ENCODE data around the gene CSH1. TPM values are rescaled to one million over a fixed set of nuclear protein-coding genes. Genes with fewer than 3 reads are reported as not detected.
"Not testable (repeated sequence)": the region's sequence is repeated elsewhere in the genome, so short reads cannot be mapped to it uniquely, and the experiment has no call there.

Gene CSH1
- total and polyA plus RNA-seq, 4 donors = not detected

DNA sequence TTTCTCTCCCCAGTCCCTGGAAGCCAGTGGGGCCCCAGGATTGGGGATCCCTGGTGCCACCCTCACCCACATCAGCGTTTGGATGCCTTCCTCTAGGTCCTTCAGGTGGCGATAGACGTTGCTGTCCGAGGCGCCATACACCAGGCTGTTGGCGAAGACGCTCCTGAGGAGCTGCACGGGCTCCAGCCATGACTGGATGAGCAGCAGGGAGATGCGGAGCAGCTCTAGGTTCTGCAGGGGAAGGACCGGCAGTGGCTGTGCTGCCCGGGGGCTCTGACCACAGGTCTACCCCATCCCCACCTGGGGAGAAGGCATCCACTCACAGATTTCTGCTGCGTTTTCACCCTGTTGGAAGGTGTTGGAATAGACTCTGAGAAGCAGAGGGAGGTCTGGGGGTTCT, 15.7 kb downstream of the CSH1 start:
- Histone ChIP-seq H3K9me3 (ENCODE audit: control insufficient read depth in 4 of 4, low read length in 3 of 4) (no peaks in the 10 kb centered on the region), H3K27ac (ENCODE audit: low read depth in 1 of 2, low read length in 2 of 2) (no peak overlapping the region), H3K9ac (ENCODE audit: low read depth in 1 of 2, low read length in 2 of 2) (no peak overlapping the region), H3K36me3 (ENCODE audit: control insufficient read depth in 4 of 4, insufficient read depth in 3 of 4, low read depth in 1 of 4, low read length in 3 of 4) (no peaks in the 10 kb centered on the region), H3K27me3 (ENCODE audit: control insufficient read depth in 4 of 4, insufficient read depth in 4 of 4, low read length in 3 of 4) (no peaks in the 10 kb centered on the region), H3K4me1 (ENCODE audit: control insufficient read depth in 4 of 4, insufficient read depth in 4 of 4, low read length in 3 of 4) (no peaks in the 10 kb centered on the region), H3K4me3 (ENCODE audit: low read depth in 1 of 3, low read length in 3 of 3) (no peak overlapping the region)
- DNase-seq (ENCODE audit: low spot score) = no peak
- WGBS = 87% methylated on average over 12 of the region's 12 CpGs
- TF ChIP-seq EGR1 (IDR thresholded peaks at IDR 0.05; ENCODE audit: low read depth in 2 of 2) (no peak), GABPA (IDR thresholded peaks at IDR 0.05 in 1 of 2, conservative IDR thresholded peaks at IDR 0.05 in 1 of 2) (no peak)
- TF ChIP-seq, protein P1, sequence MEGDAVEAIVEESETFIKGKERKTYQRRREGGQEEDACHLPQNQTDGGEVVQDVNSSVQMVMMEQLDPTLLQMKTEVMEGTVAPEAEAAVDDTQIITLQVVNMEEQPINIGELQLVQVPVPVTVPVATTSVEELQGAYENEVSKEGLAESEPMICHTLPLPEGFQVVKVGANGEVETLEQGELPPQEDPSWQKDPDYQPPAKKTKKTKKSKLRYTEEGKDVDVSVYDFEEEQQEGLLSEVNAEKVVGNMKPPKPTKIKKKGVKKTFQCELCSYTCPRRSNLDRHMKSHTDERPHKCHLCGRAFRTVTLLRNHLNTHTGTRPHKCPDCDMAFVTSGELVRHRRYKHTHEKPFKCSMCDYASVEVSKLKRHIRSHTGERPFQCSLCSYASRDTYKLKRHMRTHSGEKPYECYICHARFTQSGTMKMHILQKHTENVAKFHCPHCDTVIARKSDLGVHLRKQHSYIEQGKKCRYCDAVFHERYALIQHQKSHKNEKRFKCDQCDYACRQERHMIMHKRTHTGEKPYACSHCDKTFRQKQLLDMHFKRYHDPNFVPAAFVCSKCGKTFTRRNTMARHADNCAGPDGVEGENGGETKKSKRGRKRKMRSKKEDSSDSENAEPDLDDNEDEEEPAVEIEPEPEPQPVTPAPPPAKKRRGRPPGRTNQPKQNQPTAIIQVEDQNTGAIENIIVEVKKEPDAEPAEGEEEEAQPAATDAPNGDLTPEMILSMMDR (IDR thresholded peaks at IDR 0.05; ENCODE audit: low read depth, low read length, missing input control) = no peak

DNA sequence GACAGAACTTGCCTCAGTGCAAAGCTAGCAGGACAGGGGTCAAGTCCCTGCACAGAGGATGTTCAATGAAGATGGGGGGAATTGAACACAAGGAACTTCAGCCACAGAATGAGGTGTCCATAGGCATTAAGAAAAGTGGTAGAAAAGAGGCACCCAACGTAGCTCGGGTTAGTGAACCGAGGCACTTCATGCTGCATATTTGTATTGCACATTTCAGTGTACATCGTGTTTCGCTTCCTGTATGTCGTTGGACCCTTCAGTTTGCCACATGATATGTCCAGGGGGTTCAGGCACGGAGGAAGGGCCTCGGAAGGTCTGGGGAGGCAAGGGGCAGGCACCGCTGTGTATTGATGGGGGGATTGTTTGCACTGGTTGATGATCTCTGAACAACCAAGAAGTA, 18.0 kb downstream of the CSH1 start:
- H3K4me1 ChIP-seq (ENCODE audit: control insufficient read depth in 4 of 4, insufficient read depth in 4 of 4, low read length in 3 of 4); H3K36me3 ChIP-seq (ENCODE audit: control insufficient read depth in 4 of 4, insufficient read depth in 3 of 4, low read depth in 1 of 4, low read length in 3 of 4); H3K9me3 ChIP-seq (ENCODE audit: control insufficient read depth in 4 of 4, low read length in 3 of 4); H3K4me3 ChIP-seq (ENCODE audit: low read depth in 1 of 3, low read length in 3 of 3); H3K27me3 ChIP-seq (ENCODE audit: control insufficient read depth in 4 of 4, insufficient read depth in 4 of 4, low read length in 3 of 4); H3K9ac ChIP-seq (ENCODE audit: low read depth in 1 of 2, low read length in 2 of 2); H3K27ac ChIP-seq (ENCODE audit: low read depth in 1 of 2, low read length in 2 of 2); DNase-seq (ENCODE audit: low spot score): not testable (repeated sequence)
- 82% methylated on average over 9 of the region's 9 CpGs for WGBS

DNA sequence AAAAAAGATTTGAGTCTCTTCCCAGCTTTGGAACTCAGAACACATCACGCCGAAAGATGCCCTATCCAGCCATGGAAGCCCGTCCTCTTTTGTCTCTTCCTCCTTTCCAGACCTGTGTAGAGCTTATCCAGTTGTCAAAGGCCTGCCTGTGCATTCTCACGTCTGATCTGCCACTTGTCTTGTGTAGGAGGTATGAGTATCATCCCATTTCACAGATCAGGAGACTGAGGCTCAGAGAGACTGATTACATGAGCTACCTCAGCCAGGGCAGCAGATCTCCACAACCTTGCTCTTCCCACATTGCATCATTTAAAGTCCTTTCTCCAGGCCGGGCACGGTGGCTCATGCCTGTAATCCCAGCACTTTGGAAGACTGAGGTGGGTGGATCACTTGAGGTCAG, 21.7 kb downstream of the CSH1 start:
- not testable (repeated sequence) for H3K9ac ChIP-seq (ENCODE audit: low read depth in 1 of 2, low read length in 2 of 2); H3K4me1 ChIP-seq (ENCODE audit: control insufficient read depth in 4 of 4, insufficient read depth in 4 of 4, low read length in 3 of 4); H3K27me3 ChIP-seq (ENCODE audit: control insufficient read depth in 4 of 4, insufficient read depth in 4 of 4, low read length in 3 of 4); H3K4me3 ChIP-seq (ENCODE audit: low read depth in 1 of 3, low read length in 3 of 3); H3K9me3 ChIP-seq (ENCODE audit: control insufficient read depth in 4 of 4, low read length in 3 of 4); H3K36me3 ChIP-seq (ENCODE audit: control insufficient read depth in 4 of 4, insufficient read depth in 3 of 4, low read depth in 1 of 4, low read length in 3 of 4); H3K27ac ChIP-seq (ENCODE audit: low read depth in 1 of 2, low read length in 2 of 2); DNase-seq (ENCODE audit: low spot score)
- 76% methylated on average over 5 of the region's 6 CpGs for WGBS

DNA sequence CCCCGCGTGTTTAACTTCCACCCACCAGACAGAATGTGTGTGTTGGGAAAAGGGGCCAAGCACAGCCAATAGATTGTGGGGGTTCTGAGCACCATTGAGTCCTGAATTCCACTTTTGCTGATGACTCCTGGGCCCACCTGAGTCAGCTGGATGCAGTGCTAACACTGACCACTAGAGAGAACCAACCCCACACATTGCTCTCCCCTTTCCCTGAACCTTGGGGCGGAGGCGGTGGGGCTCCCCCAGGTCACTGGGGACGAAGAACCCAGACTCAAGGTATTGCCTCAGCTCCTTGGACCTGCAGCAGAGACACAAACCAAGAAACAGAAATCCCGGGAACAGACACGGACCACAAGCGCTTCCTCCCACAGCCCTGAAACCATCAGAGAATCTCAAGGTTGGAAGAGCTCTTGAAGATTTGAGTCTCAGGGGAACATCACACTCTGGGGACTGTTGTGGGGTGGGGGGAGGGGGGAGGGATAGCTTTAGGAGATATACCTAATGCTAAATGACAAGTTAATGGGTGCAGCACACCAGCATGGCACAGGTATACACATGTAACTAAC, 22.2 kb downstream of the CSH1 start:
- not testable (repeated sequence) for H3K4me3 ChIP-seq (ENCODE audit: low read depth in 1 of 3, low read length in 3 of 3); H3K36me3 ChIP-seq (ENCODE audit: control insufficient read depth in 4 of 4, insufficient read depth in 3 of 4, low read depth in 1 of 4, low read length in 3 of 4); H3K27ac ChIP-seq (ENCODE audit: low read depth in 1 of 2, low read length in 2 of 2); H3K4me1 ChIP-seq (ENCODE audit: control insufficient read depth in 4 of 4, insufficient read depth in 4 of 4, low read length in 3 of 4); H3K27me3 ChIP-seq (ENCODE audit: control insufficient read depth in 4 of 4, insufficient read depth in 4 of 4, low read length in 3 of 4); H3K9me3 ChIP-seq (ENCODE audit: control insufficient read depth in 4 of 4, low read length in 3 of 4); H3K9ac ChIP-seq (ENCODE audit: low read depth in 1 of 2, low read length in 2 of 2); DNase-seq (ENCODE audit: low spot score)
- 86% methylated on average over 6 of the region's 8 CpGs for WGBS

DNA sequence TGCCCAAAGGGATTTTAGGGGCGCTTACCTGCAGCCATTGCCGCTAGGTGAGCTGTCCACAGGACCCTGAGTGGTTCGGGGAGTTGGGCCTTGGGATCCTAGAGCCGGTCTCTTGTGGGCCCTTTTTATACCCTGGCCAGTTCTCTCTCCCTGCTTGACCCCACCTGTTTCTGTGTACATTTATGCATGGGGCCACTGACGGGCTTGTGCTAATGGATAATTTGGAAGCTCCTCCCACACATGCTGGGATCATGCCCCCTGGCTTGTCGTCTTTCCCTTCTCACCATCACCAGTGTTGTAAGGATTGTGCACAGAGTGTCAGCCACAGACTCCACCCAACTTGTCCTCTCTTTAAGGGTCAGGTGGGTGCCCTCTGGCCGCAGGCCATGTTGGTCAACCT, 22.8 kb downstream of the CSH1 start, which contains the start of gene CSH2:
Gene CSH2 (minus strand): TSS at position 101 of the 400 bp plus-strand sequence. CDS start 63 bp downstream, at position 38.
- not testable (repeated sequence) for H3K9me3 ChIP-seq (ENCODE audit: control insufficient read depth in 4 of 4, low read length in 3 of 4); H3K36me3 ChIP-seq (ENCODE audit: control insufficient read depth in 4 of 4, insufficient read depth in 3 of 4, low read depth in 1 of 4, low read length in 3 of 4); H3K27me3 ChIP-seq (ENCODE audit: control insufficient read depth in 4 of 4, insufficient read depth in 4 of 4, low read length in 3 of 4); H3K27ac ChIP-seq (ENCODE audit: low read depth in 1 of 2, low read length in 2 of 2); H3K4me1 ChIP-seq (ENCODE audit: control insufficient read depth in 4 of 4, insufficient read depth in 4 of 4, low read length in 3 of 4); H3K4me3 ChIP-seq (ENCODE audit: low read depth in 1 of 3, low read length in 3 of 3); H3K9ac ChIP-seq (ENCODE audit: low read depth in 1 of 2, low read length in 2 of 2); DNase-seq (ENCODE audit: low spot score)
- 71% methylated on average over 6 of the region's 7 CpGs for WGBS

DNA sequence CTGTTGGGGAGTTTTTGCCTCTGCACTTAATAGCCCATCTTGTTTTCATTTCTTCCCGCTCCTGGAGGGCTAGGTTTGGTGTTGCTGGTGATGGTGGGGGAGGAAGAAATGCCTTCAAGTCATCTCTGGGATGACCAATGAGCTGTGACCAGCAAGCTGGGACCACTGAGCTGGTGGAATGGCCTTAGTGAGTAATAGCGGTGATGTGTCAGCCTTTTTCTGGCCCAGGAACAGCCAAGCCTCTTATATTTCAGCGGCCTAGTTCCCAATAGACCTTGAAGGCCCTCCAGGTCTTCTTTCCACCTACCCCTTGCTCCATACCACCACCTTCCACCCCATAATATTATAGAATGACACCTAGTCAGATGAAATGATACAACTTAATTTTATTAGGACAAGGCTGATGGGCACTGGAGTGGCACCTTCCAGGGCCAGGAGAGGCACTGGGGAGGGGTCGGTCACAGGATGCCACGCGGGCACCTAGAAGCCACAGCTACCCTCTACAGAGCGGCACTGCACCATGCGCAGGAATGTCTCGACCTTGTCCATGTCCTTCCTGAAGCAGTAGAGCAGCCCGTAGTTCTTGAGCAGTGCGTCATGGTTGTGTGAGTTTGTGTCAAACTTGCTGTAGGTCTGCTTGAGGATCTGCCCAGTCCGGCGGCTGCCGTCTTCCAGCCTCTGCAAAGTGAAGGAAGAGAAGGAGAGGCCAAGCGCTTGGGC, 24.6 kb downstream of the CSH1 start:
- not testable (repeated sequence) for H3K27me3 ChIP-seq (ENCODE audit: control insufficient read depth in 4 of 4, insufficient read depth in 4 of 4, low read length in 3 of 4); H3K4me1 ChIP-seq (ENCODE audit: control insufficient read depth in 4 of 4, insufficient read depth in 4 of 4, low read length in 3 of 4); H3K27ac ChIP-seq (ENCODE audit: low read depth in 1 of 2, low read length in 2 of 2); H3K9me3 ChIP-seq (ENCODE audit: control insufficient read depth in 4 of 4, low read length in 3 of 4); H3K4me3 ChIP-seq (ENCODE audit: low read depth in 1 of 3, low read length in 3 of 3); H3K36me3 ChIP-seq (ENCODE audit: control insufficient read depth in 4 of 4, insufficient read depth in 3 of 4, low read depth in 1 of 4, low read length in 3 of 4); H3K9ac ChIP-seq (ENCODE audit: low read depth in 1 of 2, low read length in 2 of 2); DNase-seq (ENCODE audit: low spot score)
- 94% methylated on average over 12 of the region's 15 CpGs for WGBS

DNA sequence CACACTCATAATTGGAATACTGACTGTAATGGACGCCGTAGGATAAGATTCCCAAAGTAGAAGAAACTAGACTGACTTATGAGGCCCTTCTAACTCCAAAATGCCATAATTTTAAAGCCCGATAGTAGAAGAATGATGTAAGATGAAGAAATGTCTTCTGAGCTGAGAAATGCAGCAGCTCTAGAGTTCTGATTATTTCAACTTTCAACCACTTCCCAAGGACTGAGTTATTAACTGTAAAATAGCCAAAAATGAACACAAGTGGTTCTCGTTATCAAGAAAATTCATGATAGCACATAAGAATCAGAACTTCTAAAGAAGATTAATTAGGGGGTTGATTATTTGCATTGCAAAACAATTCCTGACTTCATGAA, 26.1 kb downstream of the CSH1 start:
- not testable (repeated sequence) for H3K4me1 ChIP-seq (ENCODE audit: control insufficient read depth in 4 of 4, insufficient read depth in 4 of 4, low read length in 3 of 4); H3K9ac ChIP-seq (ENCODE audit: low read depth in 1 of 2, low read length in 2 of 2); H3K36me3 ChIP-seq (ENCODE audit: control insufficient read depth in 4 of 4, insufficient read depth in 3 of 4, low read depth in 1 of 4, low read length in 3 of 4); DNase-seq (ENCODE audit: low spot score); H3K4me3 ChIP-seq (ENCODE audit: low read depth in 1 of 3, low read length in 3 of 3); H3K27ac ChIP-seq (ENCODE audit: low read depth in 1 of 2, low read length in 2 of 2); H3K27me3 ChIP-seq (ENCODE audit: control insufficient read depth in 4 of 4, insufficient read depth in 4 of 4, low read length in 3 of 4); H3K9me3 ChIP-seq (ENCODE audit: control insufficient read depth in 4 of 4, low read length in 3 of 4)
- 89% methylated on average over 4 of the region's 4 CpGs for WGBS

All from liver (tissue), 9 donors.